Activated CD4-positive, alpha-beta memory T cell treated with anti-CD3 and anti-CD28 coated beads, Interleukin-2, amount 10 ng/mL, durations not matched to agents 7 days and 5 days (primary cell): ENCODE data around the gene TRANK1. TPM values are rescaled to one million over a fixed set of nuclear protein-coding genes. Genes with fewer than 3 reads are reported as not detected.

Source experiments
- CTCF ChIA-PET: fragments of 350-600 bp; sonication (Branson Sonifier 250); formaldehyde crosslinking; loops from one replicate; lab custom pipeline; 2021; ENCODE audit warnings: antibody characterized with exemption, inconsistent platforms; lab: Charles Lee
- POLR2A ChIA-PET: fragments of 350-600 bp; sonication (Branson Sonifier 250); formaldehyde crosslinking; loops from one replicate; lab custom pipeline; 2021; ENCODE audit warnings: antibody characterized with exemption; lab: Charles Lee
- DNase-seq: peaks from one replicate; pipeline ENCODE4 v3.0.0-alpha.2; 2020
- H3K27ac Mint-ChIP-seq: one replicate; pipeline ENCODE4 v1.8.0; 2021; ENCODE audit warnings: mild to moderate bottlenecking, mixed read lengths
- H3K27me3 Mint-ChIP-seq: one replicate; pipeline ENCODE4 v1.8.0; 2021; ENCODE audit warnings: mixed read lengths
- H3K36me3 Mint-ChIP-seq: one replicate; pipeline ENCODE4 v1.8.0; 2021; ENCODE audit warnings: low read depth, mixed read lengths
- H3K4me1 Mint-ChIP-seq: one replicate; pipeline ENCODE4 v1.8.0; 2021; ENCODE audit warnings: mixed read lengths
- H3K4me3 Mint-ChIP-seq: one replicate; pipeline ENCODE4 v1.8.0; 2021; ENCODE audit warnings: mild to moderate bottlenecking, mixed read lengths
- H3K9me3 Mint-ChIP-seq: one replicate; pipeline ENCODE4 v1.8.0; 2021; ENCODE audit warnings: mixed read lengths
- total RNA-seq, 2 experiments: library from RNA; stranded (reverse); gene quantifications; one replicate each; pipeline ENCODE4 v1.2.3, GENCODE V29; 2021

Gene TRANK1
- total RNA-seq, 2 experiments from 2014 or later: 78.6 to 85.4 TPM

GRCh38 chr3:36815375-36815774, 129.5 kb downstream of the TRANK1 start:
- H3K9me3 Mint-ChIP-seq: no peaks in the 10 kb centered on the region
- POLR2A ChIA-PET: no interaction called here
- H3K27ac Mint-ChIP-seq: no peak overlapping the region

GRCh38 chr3:36814776-36815175, 130.1 kb downstream of the TRANK1 start:
- CTCF ChIA-PET: interaction anchor here (0.6 to 1.9 kb wide), 4 partner anchors 9 to 143 kb away, joined by 3 to 11 read pairs (median 4); no protein-coding TSS in a partner anchor
- H3K4me3 Mint-ChIP-seq: no peak overlapping the region

More at GRCh38 chr3:36815375-36815774, 129.5 kb downstream of the TRANK1 start:
- no peaks in the 10 kb centered on the region for H3K4me1 Mint-ChIP-seq
- H3K4me3 Mint-ChIP-seq: no peak overlapping the region
- no peaks in the 10 kb centered on the region for H3K36me3 Mint-ChIP-seq
- CTCF ChIA-PET: interaction anchor here (1.2 to 1.9 kb wide), 3 partner anchors 9 to 143 kb away, joined by 4 to 11 read pairs (median 4); no protein-coding TSS in a partner anchor
- DNase-seq: no peak
- H3K27me3 Mint-ChIP-seq: peaks cover 2% of the 10 kb centered on the region

GRCh38 chr3:36814066-36814717, 130.7 kb downstream of the TRANK1 start:
- ChIA-PET POLR2A (no interaction called here), CTCF (interaction anchor here (1.0 to 1.9 kb wide), 3 partner anchors 9 to 144 kb away, joined by 3 to 11 read pairs (median 4); no protein-coding TSS in a partner anchor)
- no peaks in the 10 kb centered on the region for H3K4me1 Mint-ChIP-seq
- H3K27ac Mint-ChIP-seq: no peak overlapping the region
- DNase-seq: no peak
- H3K27me3 Mint-ChIP-seq: peaks cover 2% of the 10 kb centered on the region
- H3K9me3 Mint-ChIP-seq: no peaks in the 10 kb centered on the region
- no peaks in the 10 kb centered on the region for H3K36me3 Mint-ChIP-seq
- H3K4me3 Mint-ChIP-seq: no peak overlapping the region

More at GRCh38 chr3:36814776-36815175, 130.1 kb downstream of the TRANK1 start:
- Mint-ChIP-seq H3K9me3 (no peaks in the 10 kb centered on the region), H3K27me3 (peaks cover 2% of the 10 kb centered on the region), H3K36me3 (no peaks in the 10 kb centered on the region), H3K4me1 (no peaks in the 10 kb centered on the region), H3K27ac (no peak overlapping the region)
- POLR2A ChIA-PET: no interaction called here
- DNase-seq: no peak

GRCh38 chr3:36813305-36813704, 131.5 kb downstream of the TRANK1 start:
- ChIA-PET POLR2A (no interaction called here), CTCF (interaction anchor here (1.0 kb wide), 1 partner anchor 10 kb away, joined by 3 read pairs; no protein-coding TSS in a partner anchor)
- Mint-ChIP-seq H3K27ac (no peak overlapping the region), H3K4me3 (no peak overlapping the region), H3K4me1 (no peaks in the 10 kb centered on the region), H3K27me3 (peaks cover 2% of the 10 kb centered on the region), H3K9me3 (no peaks in the 10 kb centered on the region), H3K36me3 (no peaks in the 10 kb centered on the region)
- no peak for DNase-seq

- ChIA-PET POLR2A (no interaction called here), CTCF (no interaction called here)
- H3K9me3 Mint-ChIP-seq: no peaks in the 10 kb centered on the region
- no peaks in the 10 kb centered on the region for H3K4me1 Mint-ChIP-seq
- H3K27ac Mint-ChIP-seq: no peak overlapping the region
- peaks cover 2% of the 10 kb centered on the region for H3K27me3 Mint-ChIP-seq
- no peaks in the 10 kb centered on the region for H3K36me3 Mint-ChIP-seq
- H3K4me3 Mint-ChIP-seq: no peak overlapping the region
- DNase-seq: no peak
These were observed 132.6 kb downstream of the TRANK1 start for GRCh38 chr3:36812240-36812639.

GRCh38 chr3:36811768-36812167, 133.1 kb downstream of the TRANK1 start:
- Mint-ChIP-seq H3K27ac (no peak overlapping the region), H3K9me3 (no peaks in the 10 kb centered on the region), H3K36me3 (no peaks in the 10 kb centered on the region), H3K4me1 (no peaks in the 10 kb centered on the region), H3K27me3 (peaks cover 2% of the 10 kb centered on the region), H3K4me3 (no peak overlapping the region)
- DNase-seq: no peak
- ChIA-PET CTCF (no interaction called here), POLR2A (no interaction called here)

- POLR2A ChIA-PET: no interaction called here
- Mint-ChIP-seq H3K4me1 (no peaks in the 10 kb centered on the region), H3K9me3 (peaks cover 7% of the 10 kb centered on the region), H3K27ac (no peak overlapping the region), H3K4me3 (no peak overlapping the region), H3K27me3 (peaks cover 10% of the 10 kb centered on the region), H3K36me3 (no peaks in the 10 kb centered on the region)
- CTCF ChIA-PET: interaction anchor here (1.9 kb wide), 1 partner anchor 11 kb away, joined by 4 read pairs; no protein-coding TSS in a partner anchor
- DNase-seq: no peak
These were observed 140.4 kb downstream of the TRANK1 start for GRCh38 chr3:36804295-36805055.

GRCh38 chr3:36803091-36803791, 141.6 kb downstream of the TRANK1 start:
- DNase-seq: no peak
- Mint-ChIP-seq H3K27me3 (peaks cover 10% of the 10 kb centered on the region), H3K9me3 (peaks cover 7% of the 10 kb centered on the region), H3K4me1 (no peaks in the 10 kb centered on the region), H3K4me3 (no peak overlapping the region), H3K27ac (no peak overlapping the region), H3K36me3 (no peaks in the 10 kb centered on the region)
- CTCF ChIA-PET: no interaction called here
- POLR2A ChIA-PET: no interaction called here

GRCh38 chr3:36800533-36801116, 144.2 kb downstream of the TRANK1 start:
- DNase-seq: no peak
- Mint-ChIP-seq H3K4me1 (no peaks in the 10 kb centered on the region), H3K27me3 (peaks cover 9% of the 10 kb centered on the region), H3K27ac (no peak overlapping the region), H3K36me3 (no peaks in the 10 kb centered on the region), H3K9me3 (peaks cover 4% of the 10 kb centered on the region), H3K4me3 (no peak overlapping the region)
- ChIA-PET POLR2A (no interaction called here), CTCF (no interaction called here)

- ChIA-PET CTCF (no interaction called here), POLR2A (no interaction called here)
- Mint-ChIP-seq H3K9me3 (peaks cover 4% of the 10 kb centered on the region), H3K27ac (no peak overlapping the region), H3K4me1 (no peaks in the 10 kb centered on the region), H3K36me3 (no peaks in the 10 kb centered on the region), H3K4me3 (no peak overlapping the region), H3K27me3 (peaks cover 11% of the 10 kb centered on the region)
- no peak for DNase-seq
These were observed 148.0 kb downstream of the TRANK1 start for GRCh38 chr3:36796881-36797280.

- DNase-seq: no peak
These were observed 148.7 kb downstream of the TRANK1 start for GRCh38 chr3:36796161-36796560.

GRCh38 chr3:36795622-36796021, 149.2 kb downstream of the TRANK1 start:
- H3K4me1 Mint-ChIP-seq: no peaks in the 10 kb centered on the region
- H3K27me3 Mint-ChIP-seq: peaks cover 17% of the 10 kb centered on the region
- POLR2A ChIA-PET: no interaction called here
- no peak for DNase-seq
- H3K36me3 Mint-ChIP-seq: no peaks in the 10 kb centered on the region
- CTCF ChIA-PET: no interaction called here
- peaks cover 4% of the 10 kb centered on the region for H3K9me3 Mint-ChIP-seq
- H3K27ac Mint-ChIP-seq: no peak overlapping the region
- H3K4me3 Mint-ChIP-seq: no peak overlapping the region

More at GRCh38 chr3:36796161-36796560, 148.7 kb downstream of the TRANK1 start:
- no peaks in the 10 kb centered on the region for H3K36me3 Mint-ChIP-seq
- POLR2A ChIA-PET: no interaction called here
- no peak overlapping the region for H3K27ac Mint-ChIP-seq
- H3K27me3 Mint-ChIP-seq: peaks cover 14% of the 10 kb centered on the region
- peaks cover 4% of the 10 kb centered on the region for H3K9me3 Mint-ChIP-seq
- CTCF ChIA-PET: no interaction called here
- H3K4me1 Mint-ChIP-seq: no peaks in the 10 kb centered on the region
- H3K4me3 Mint-ChIP-seq: no peak overlapping the region
